Uterus (tissue), 2 donors: ENCODE data around the gene L1CAM.

Experiments used
- CTCF ChIP-seq, 4 experiments: fragments of 200-600 bp in 2 of 4; fragments of 450-650 bp in 2 of 4; sonication (generic) in 2 of 4; IDR thresholded peaks; one replicate each; pipeline ENCODE4 v1.5.1; 2016 to 2019; ENCODE audit warnings: antibody characterized with exemption in 4 of 4, mild to moderate bottlenecking in 2 of 4, moderate library complexity in 1 of 4
- POLR2A ChIP-seq, 2 donors: fragments of 450-650 bp; IDR thresholded peaks; one replicate each; pipeline ENCODE4 v1.6.1; 2016; ENCODE audit warnings: antibody characterized with exemption in 2 of 2, mild to moderate bottlenecking in 1 of 2, moderate library complexity in 1 of 2

- no peak for TF ChIP-seq CTCF (IDR thresholded peaks at IDR 0.05)
- TF ChIP-seq POLR2A (IDR thresholded peaks at IDR 0.05), result no peak
Measured at GRCh38 chrX:153929576-153929975, 43.6 kb upstream of the L1CAM start.
